Measurements from ENCODE around the gene LRRC23.

GRCh38 chr12:6947615-6948014, 43.0 kb downstream of the LRRC23 start:
- TF ChIP-seq CTCF (IDR thresholded peaks at IDR 0.05) (no peak), POLR2AphosphoS5 (IDR thresholded peaks at IDR 0.05; ENCODE audit: insufficient read depth in 1 of 2, low read depth in 1 of 2) (no peak)

Measured in vagina (tissue), 2 donors.